ENCODE results near the gene AZI2.

DNA sequence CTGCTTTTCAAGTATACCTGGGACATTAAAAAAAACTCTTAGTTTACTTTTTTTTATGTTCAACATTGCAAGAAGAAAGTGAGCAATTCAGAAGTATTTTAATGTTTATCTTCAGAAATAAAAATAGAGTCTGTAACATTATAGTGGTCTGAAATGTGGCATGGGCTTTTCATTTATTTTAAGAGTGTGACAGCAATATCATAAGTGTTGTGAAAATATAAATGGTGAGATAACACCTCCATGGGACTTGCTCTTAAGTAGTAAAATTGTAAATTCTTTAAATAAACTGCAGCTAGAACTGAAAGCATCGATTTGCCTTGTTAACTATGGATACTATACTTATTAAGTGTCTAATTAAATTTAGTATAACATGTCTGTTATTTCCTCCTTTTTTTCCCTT lies 48.9 kb downstream of the AZI2 start:
- TF ChIP-seq, protein P1, sequence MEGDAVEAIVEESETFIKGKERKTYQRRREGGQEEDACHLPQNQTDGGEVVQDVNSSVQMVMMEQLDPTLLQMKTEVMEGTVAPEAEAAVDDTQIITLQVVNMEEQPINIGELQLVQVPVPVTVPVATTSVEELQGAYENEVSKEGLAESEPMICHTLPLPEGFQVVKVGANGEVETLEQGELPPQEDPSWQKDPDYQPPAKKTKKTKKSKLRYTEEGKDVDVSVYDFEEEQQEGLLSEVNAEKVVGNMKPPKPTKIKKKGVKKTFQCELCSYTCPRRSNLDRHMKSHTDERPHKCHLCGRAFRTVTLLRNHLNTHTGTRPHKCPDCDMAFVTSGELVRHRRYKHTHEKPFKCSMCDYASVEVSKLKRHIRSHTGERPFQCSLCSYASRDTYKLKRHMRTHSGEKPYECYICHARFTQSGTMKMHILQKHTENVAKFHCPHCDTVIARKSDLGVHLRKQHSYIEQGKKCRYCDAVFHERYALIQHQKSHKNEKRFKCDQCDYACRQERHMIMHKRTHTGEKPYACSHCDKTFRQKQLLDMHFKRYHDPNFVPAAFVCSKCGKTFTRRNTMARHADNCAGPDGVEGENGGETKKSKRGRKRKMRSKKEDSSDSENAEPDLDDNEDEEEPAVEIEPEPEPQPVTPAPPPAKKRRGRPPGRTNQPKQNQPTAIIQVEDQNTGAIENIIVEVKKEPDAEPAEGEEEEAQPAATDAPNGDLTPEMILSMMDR (IDR thresholded peaks at IDR 0.05 in 8 of 11, conservative IDR thresholded peaks at IDR 0.05 in 3 of 11): no peak
- TF ChIP-seq POLR2AphosphoS5 (IDR thresholded peaks at IDR 0.05) (no peak), POLR2A (IDR thresholded peaks at IDR 0.05) (no peak)

All from spleen (tissue), 7 donors.